GM18858 (cell line): ENCODE measurements around the gene RBP4.

Source experiments
- ATAC-seq: cut with Tn5 transposase; IDR thresholded peaks from one replicate; pipeline ENCODE4 v1.9.1; 2021; ENCODE audit not compliant: unreplicated experiment

Gene RBP4

GRCh38 chr10:93601146-93601773, at the start of gene RBP4:
Gene RBP4 (minus strand): TSS chr10:93601235. CDS start chr10:93601028, 207 bp downstream.
- no peak for ATAC-seq

DNA sequence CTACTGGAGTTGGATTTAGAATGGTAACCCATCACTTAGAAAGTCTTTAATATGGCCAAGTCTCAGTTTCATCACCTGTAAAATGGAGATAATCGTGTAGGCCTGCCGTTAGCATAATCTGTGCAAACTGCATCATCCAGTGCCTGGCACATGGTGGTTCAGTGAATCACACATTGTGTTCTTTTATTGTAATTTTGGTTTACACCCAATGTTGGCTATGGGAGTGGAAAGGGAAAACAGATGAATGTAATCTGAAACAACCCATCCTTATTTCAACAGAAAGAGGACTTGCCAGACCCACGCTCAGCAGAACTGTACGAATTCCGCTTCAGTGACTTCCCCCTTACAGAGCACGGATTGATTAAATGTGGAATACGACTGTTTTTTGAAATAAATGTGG, 38.8 kb upstream of the RBP4 start:
- no peak for ATAC-seq

GRCh38 chr10:93630625-93631557, 29.9 kb upstream of the RBP4 start:
- ATAC-seq, result no peak

DNA sequence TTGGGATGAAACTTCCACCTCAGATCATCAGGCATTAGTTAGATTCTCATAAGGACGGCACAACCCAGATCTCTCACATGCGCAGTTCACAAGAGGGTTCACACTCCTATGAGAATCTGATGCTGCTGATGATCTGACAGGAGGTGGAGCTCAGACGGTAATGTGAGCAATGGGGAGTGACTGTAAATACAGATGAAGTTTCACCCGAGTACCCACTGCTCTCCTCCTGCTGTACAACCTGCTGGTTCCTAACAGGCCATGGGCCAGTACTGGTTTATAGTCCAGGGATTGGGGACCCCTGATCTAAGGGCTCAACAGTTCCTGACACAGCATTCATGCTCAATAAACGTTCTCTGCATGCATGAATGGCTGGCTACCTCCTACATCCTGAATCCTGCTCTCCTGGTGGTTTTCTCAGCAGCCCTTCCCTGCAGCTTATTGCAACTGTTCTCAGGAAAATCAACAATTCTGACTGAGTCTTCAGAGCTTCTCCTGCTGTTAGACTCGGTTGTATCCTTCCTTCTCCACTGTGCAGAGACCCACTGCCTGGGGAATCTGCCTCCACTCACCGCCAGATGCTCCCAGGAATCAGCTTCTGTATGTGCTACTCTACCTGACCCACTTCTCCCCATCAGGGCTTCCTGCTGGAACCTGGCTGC, 28.7 kb upstream of the RBP4 start:
- ATAC-seq, result no peak

DNA sequence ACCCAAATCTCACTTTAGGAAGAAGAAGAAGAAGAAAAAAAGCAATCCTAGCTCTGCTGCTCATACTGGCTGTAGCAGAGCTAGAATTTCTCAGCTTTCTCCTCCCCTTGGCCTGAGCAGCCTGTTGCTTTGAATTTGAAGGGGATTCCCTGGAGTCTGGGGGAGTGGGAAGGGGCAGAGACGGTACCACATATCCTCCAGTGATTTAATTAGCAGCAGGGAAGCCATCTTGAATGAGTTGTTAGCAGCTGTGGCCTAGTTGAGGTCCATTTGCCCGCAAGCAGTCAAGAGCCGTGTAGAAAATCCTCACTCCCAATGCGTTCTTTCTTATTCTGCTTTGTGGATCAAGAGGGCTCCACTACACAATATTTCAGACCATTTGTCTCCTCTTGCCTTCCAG, 27.8 kb upstream of the RBP4 start:
- ATAC-seq, result no peak

DNA sequence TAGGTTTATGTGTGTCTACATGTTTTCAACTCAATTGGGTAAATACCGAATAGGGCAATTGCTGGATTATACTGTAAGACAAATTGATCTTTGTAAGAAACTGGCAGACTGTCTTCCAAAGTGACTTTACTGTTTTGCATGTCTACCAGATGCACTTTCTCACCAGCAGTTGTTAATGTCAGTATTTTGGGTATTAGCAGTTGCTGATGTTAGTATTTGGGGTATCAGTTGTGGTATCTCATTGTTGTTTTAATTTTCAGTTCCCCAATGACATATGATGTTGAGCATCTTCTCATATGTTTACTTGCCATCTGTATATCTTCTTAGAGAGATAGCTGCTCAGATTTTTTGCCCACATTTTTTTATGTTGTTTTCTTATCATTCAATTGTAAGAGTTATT, 21.9 kb upstream of the RBP4 start:
- ATAC-seq, result no peak

DNA sequence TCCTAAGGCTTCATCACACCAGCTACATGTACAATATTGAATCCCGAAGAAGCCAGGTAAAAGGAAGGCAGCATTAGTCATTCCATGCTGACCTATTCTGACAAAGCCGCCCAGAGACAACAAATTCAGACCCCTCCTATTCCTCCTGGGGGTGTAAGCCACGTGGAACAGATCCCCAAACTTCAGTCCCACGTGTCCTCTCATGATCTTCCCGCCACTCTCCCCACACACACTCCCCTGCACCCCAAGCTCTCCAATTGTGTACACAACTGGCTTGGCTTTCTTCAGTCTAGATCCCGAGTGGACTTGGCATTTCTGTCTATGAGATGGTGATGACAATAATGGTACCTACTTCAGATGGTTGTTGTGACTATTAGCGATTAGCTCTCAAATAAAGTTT, 19.9 kb upstream of the RBP4 start:
- no peak for ATAC-seq

- ATAC-seq, result no peak
Observed at GRCh38 chr10:93615576-93616235, 14.7 kb upstream of the RBP4 start.

DNA sequence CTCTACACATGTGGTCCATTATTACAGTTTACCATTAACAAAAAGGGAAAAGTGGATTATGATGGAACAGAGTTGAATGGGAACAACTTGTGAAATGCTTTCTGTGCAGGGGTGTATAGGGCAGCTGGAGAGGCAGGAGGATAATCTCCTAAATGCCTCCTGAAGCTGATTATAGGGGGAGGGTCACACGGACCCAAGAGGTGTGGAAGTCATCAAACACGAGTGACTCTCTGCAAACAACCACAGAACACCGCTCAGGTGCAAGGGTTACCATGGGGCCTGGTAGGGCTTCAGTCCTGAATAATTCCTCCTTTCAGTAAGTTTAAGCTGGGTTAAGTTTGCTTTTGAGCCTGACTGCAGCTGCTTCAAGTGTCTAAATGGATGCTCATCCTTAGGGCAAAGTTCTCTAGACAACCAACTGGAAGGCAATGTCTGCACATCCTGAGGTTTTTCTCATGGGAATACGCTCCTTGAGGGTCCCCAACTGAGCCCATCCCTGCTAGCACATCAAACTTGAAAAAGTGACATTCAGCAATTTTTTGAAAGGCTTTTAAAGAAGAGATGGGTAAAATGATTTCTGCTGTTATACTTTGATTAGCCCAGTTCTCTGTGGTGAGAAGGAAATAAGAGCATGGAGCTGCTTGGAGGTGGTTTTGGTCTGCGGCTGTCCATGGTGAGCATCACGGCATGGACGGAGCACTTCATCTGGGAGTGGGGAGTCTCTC, 13.2 kb upstream of the RBP4 start:
- ATAC-seq, result no peak

- no peak for ATAC-seq
Observed at GRCh38 chr10:93613126-93613525, 12.1 kb upstream of the RBP4 start.

DNA sequence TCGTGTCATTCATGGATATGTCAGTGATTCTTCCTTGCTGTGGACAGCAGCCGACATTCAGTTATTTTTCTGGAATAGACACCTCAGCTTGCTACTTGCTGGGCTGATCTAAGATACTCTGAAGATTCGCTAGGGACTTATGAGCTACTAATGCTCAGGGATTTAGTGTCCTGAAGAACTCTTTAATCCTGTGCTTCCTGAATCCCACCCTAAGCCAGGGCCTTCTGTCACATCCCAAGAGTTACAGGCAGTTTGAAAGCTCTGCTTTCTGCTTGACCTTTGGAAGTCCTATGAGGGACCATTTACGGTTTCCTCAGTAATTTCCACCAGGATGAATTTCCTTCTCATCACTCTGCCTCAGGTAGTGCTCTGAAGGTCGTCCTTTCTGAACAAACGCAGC, 11.3 kb upstream of the RBP4 start, which contains the start of gene PDE6C:
Gene PDE6C (plus strand): TSS at position 227 of the 400 bp plus-strand sequence. CDS start 189 bp downstream, outside the sequence.
- ATAC-seq, result no peak

DNA sequence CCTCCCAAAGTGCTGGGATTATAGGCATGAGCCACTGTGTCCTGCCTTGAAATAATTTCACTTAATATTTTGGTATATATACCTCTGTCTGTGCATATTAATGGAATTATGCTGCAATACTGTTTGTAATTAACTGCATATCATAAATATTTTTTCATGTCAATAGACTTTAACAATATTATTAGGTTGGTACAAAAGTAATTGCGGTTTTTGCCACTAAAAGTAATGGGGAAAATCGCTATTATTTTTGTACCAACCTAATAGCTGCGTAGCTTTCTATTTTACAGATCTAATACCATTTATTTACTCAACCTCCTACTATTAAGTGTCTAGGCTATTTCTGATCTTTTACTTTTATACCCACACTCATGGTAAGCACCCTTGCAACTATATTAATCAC, 7.4 kb upstream of the RBP4 start:
- no peak for ATAC-seq

- no peak for ATAC-seq
Observed at GRCh38 chr10:93604146-93604545, 3.1 kb upstream of the RBP4 start.

DNA sequence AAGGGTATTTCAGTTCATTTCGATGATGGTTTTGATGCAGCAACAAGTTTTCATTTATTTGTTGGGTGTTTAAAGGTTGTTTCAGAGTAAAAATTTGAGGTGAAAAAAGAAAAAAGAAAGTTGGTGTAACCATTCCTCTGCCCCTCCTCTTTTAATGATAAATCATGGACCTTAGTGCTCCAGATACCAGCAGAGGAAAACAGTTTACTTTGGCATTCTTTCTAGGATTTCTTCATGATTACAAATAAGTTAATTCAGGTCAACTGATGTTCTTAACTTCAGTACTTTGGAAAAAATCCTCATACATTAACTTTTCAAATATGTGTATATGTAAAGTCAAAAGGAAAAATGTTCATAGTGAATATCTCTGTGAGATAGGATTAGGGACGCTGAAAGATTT, 2.0 kb upstream of the RBP4 start:
- ATAC-seq, result no peak

DNA sequence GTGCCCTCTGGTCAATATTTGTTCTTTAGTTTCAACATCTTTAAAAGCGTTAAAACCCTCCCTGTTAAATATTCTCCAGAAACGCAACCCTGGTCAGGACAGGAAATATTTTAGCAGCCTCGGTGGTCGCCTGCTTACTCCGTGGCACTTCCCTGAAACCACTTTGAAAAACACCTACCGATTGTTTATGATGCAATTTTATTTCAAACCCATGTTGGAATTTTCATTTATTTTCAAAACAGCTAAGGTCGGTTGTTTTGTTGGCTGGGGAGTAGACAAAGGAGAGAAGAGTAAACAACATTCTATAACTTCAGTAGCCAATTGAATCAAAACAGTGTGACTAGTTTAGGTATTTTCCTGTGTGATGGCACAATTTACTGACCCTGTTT, 733 bp upstream of the RBP4 start:
- ATAC-seq, result no peak

GRCh38 chr10:93600446-93601145, 439 bp downstream of the RBP4 start:
- no peak for ATAC-seq

- ATAC-seq, result no peak
Observed at GRCh38 chr10:93599778-93600177, 1.3 kb downstream of the RBP4 start.

DNA sequence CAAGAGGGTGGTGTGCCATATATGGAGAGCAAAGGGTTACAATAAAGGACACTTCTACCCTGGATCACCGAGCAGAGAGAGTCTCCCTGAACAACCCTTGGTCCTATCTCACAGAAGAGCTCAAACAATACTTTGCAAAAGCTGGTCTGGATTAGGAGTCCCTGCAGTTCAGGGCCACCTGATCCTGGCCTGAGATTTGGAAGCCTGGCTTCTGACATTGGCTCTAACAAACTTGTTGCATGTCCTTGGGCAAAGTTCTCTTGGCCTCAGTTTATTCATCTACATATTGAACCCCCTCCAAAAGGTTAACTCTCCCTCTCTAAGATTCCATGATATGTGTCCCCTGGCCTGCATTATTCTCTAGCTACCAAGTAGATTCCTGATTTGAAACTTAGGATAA, 1.7 kb downstream of the RBP4 start:
- ATAC-seq, result no peak

DNA sequence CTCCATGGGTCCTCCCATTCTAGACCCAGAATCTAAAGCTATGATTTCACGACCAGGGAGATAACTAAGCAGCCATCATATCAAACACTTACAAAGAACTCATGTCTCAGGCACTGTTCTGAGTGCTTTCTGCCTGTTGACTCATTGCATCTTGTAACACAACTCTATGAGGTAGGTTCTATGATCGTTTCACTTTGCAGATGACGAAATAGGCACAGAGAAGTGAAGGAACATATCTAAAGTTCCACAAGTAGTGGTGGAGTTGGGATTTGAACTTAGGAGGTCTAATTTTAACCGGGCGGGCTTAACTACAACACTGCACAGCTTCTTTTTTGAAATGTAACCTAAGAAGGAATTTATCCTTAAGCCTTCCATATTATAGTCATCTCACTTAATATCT, 2.9 kb downstream of the RBP4 start:
- ATAC-seq, result no peak

DNA sequence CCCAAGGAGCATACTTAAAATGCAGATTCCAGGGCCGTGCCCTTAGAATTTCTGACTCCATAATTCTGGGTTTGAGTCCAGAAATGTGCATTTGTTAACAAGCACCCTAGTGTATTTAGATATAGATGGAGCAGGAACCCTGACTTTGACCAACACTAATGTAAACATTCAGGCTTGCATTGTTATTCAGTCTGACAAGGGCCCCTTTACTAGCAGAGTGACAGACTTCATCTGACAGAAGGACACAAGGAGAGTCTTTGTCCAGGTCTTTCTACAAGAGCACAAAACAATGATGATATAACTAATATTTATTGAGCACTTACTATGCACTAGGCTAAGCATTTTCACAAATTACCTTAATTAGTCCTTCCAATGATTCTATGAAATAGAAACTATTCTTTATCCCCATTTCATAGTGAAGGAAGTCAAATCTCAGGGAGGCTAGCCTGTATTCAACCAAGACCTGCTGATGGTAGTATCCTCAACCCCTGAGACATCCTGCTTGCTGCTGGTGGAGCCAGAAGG, 3.9 kb downstream of the RBP4 start:
- ATAC-seq, result no peak
